DOHH2 (cell line): ENCODE data around the gene ESYT3.

Experiments used
- CTCF ChIP-seq: fragments of 200-600 bp; sonication (generic); IDR thresholded peaks from one replicate; pipeline ENCODE4 v1.5.1; 2014; ENCODE audit warnings: antibody characterized with exemption, mild to moderate bottlenecking, low read depth, low read length; ENCODE audit not compliant: poor library complexity, severe bottlenecking
- EZH2phosphoT487 ChIP-seq: fragments of 200-600 bp; sonication (generic); IDR thresholded peaks from 2 replicates; pipeline ENCODE4 v1.6.1; 2017; ENCODE audit warnings: borderline replicate concordance, mild to moderate bottlenecking, antibody characterized with exemption, low read length, moderate library complexity, mixed read lengths

GRCh38 chr3:138456961-138457862, 22.8 kb downstream of the ESYT3 start:
- TF ChIP-seq CTCF (no peak), EZH2phosphoT487 (no peak)
